ENCODE data around the gene CAPN3.

Gene CAPN3

DNA sequence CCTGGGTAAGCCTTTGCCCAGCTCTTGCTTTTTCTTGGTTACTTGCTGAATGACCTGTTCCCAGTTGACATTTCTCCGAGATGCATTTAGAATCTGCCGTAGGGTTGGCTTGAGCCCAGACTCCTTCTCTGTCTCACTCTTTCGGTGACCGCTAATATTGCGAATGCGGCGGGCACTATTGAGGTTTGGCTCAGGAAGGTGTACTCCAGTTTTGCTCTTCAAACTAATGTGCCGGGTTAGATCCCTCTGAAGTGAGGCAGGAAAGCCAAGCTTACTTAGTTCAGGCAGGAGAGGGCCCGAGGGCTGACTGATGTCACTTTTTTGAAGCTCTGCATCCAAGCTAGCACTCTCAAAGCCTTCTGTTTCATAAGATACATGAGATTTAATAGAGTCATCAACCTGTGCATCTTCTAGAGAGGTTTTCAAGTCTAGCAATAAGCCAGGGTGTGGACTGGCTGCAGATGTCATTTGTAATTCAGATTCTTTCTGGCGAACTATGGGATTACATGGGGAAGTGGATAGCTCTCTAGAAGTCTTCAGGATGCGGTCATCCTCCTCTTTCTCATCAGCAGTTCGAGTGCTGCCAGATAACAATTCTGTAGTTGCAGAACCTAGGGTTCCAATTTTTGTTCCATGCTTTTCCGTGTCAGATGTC is 90.6 kb downstream of the CAPN3 start:
- H3K27ac ChIP-seq = no peak overlapping the region
- TF ChIP-seq ZFX (IDR thresholded peaks at IDR 0.05) = no peak
- TF ChIP-seq, protein P1, sequence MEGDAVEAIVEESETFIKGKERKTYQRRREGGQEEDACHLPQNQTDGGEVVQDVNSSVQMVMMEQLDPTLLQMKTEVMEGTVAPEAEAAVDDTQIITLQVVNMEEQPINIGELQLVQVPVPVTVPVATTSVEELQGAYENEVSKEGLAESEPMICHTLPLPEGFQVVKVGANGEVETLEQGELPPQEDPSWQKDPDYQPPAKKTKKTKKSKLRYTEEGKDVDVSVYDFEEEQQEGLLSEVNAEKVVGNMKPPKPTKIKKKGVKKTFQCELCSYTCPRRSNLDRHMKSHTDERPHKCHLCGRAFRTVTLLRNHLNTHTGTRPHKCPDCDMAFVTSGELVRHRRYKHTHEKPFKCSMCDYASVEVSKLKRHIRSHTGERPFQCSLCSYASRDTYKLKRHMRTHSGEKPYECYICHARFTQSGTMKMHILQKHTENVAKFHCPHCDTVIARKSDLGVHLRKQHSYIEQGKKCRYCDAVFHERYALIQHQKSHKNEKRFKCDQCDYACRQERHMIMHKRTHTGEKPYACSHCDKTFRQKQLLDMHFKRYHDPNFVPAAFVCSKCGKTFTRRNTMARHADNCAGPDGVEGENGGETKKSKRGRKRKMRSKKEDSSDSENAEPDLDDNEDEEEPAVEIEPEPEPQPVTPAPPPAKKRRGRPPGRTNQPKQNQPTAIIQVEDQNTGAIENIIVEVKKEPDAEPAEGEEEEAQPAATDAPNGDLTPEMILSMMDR (conservative IDR thresholded peaks at IDR 0.05) = no peak

DNA sequence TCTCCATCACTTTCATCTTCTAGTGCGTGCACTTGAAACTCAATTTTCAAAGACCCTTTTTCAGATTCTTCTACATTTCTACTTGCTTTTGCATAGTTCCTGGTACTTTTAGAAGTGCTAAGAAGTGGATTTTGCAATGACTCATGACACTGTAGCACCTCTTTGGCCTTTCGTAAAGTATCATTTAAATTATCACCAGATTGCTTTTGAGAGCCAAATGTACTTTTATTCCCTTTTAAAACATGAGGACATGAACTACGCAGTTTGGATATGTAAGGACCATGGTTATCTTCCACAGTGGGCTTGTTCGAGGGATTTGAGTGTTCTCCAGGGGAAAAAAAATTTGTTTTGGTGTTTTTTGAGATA is 91.1 kb downstream of the CAPN3 start:
- TF ChIP-seq, protein P1 (conservative IDR thresholded peaks at IDR 0.05) = no peak
- no peak for TF ChIP-seq ZFX (IDR thresholded peaks at IDR 0.05)
- H3K27ac ChIP-seq = no peak overlapping the region

DNA sequence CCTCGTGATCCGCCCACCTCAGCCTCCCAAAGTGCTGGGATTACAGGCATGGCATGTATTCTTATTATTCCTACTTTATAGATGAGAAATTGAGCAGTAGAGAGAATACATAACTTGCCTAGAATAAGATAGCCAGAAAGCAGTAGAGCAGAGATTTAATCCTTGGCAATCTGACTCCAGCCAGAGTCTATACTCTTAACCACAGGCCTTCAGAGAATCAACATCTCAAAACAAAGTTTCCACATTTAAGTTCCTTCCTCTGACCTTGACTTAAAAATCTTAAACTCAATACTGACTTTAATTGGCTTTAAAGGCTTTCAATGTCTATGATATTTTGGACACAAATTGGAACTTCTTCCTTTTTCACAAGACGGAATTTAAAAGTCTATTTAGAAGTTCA is 94.5 kb downstream of the CAPN3 start:
- TF ChIP-seq, protein P1 (conservative IDR thresholded peaks at IDR 0.05) = no peak
- TF ChIP-seq ZFX (IDR thresholded peaks at IDR 0.05) = no peak
- no peak overlapping the region for H3K27ac ChIP-seq

DNA sequence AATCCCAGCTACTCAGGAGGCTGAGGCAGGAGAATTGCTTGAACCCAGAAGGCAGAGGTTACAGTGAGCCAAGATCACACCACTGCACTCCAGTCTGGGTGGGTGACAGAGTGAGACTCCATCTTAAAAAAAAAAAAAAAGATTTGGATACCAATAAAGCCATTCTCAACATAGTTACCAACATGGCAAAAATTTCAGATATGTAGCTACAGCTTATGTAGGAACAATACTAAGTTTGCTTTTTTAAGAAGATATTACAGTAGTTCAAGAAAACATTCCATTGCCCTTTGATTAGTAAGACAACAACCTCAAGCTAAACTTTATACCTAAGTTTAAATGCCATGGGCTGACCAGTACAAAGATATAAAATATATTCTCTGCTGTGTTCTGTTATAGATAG is 97.2 kb downstream of the CAPN3 start:
- TF ChIP-seq, protein P1 (conservative IDR thresholded peaks at IDR 0.05) = no peak
- no peak for TF ChIP-seq ZFX (IDR thresholded peaks at IDR 0.05)
- no peak overlapping the region for H3K27ac ChIP-seq

DNA sequence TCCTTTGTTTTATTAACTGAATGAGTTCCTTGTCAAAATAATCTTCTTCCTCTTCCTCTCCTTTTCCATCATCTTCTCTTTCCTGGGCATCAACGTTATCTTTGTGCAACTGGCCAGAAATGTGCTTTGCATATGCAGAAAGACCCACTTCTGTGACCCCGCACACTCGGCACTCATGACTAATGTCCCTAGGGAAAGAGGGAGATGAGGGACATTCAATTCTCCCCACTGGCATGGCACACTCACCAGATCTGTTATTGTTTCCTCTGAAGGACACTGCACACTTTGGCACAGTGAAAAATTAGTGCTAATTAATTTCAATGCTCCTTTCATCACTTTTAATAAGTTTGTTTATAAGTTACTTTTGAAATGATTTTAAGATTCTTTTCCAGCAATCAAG is 97.7 kb downstream of the CAPN3 start:
- H3K27ac ChIP-seq = no peak overlapping the region

DNA sequence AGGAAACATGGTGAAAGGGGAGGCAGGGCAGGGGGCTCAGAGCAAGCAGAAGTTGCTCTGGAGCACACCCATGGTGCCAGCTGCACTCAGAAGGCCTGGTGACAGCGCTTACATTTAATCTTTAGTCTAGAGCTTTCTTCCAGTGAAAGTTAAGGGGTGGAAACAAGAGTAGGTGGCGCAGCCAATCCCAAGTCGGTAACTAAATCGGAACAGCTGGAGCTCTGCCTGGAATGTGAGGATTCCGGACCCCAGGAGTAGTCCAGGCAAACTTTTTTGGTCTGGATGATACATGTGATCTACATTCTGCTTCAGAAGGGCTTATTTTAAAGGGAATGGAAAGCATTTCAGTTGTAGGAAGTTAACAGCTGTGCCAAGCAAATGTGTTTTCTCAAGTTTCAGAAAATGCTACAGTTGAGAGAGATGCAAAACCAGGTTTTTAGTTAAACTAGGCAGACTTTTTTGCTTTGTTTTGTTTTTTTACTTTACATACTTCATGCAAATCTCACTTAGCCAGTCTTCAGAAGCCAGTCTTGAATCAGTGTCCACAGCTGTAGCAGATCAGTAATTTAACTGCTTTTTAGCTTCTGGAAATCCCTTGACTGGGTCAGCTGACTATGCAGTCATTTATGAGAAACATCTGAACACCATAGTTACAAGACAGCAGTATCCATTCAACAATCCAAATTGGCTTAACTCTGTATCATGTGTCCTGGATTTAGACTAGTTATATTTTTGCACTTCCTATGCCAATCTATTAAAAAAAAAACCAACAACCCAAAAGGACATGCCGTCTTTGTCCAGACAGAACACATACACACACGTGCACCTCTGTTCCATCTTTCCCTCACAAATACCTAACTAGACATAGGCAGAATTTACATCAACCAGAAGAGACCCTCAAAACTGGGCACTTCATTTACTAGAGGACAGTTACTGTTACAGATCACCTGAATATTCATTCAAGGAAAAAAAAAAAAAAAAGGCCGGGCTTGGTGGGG is 98.4 kb downstream of the CAPN3 start:
- no peak overlapping the region for H3K27ac ChIP-seq
- no peak for TF ChIP-seq ZFX (IDR thresholded peaks at IDR 0.05)
- TF ChIP-seq, protein P1 (conservative IDR thresholded peaks at IDR 0.05) = no peak

More for the DNA sequence above, 97.7 kb downstream of the CAPN3 start:
- TF ChIP-seq, protein P1 (conservative IDR thresholded peaks at IDR 0.05) = no peak
- TF ChIP-seq ZFX (IDR thresholded peaks at IDR 0.05) = no peak

DNA sequence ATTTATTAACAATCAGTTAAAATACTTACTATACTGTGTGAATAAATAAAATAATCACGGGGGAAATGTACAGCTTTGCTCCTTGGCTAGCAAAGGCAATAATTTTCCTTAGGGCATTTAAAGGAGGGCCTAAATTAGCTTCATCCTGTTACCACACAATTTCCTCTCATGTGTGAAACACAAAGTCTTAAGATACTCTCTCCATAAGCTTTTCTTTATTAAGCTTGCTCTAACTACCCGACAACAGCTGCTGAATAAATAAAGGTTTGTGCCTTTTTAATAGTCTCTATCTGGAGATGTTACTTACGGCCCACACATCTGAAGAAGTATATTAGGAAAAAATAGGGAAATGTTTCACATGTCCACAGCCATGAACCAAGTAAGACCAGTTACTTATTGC is 102.0 kb downstream of the CAPN3 start:
- TF ChIP-seq, protein P1 (conservative IDR thresholded peaks at IDR 0.05) = no peak
- no peak for TF ChIP-seq ZFX (IDR thresholded peaks at IDR 0.05)
- H3K27ac ChIP-seq = no peak overlapping the region

Data from C4-2B (cell line).